Suprapubic skin (tissue), 4 donors: ENCODE data around the gene AGAP1.

Experiments
- EP300 ChIP-seq: sonication (generic); formaldehyde crosslinking; IDR thresholded peaks from one replicate; pipeline ENCODE4 v1.6.1; 2017; ENCODE audit warnings: antibody characterized with exemption
- POLR2A ChIP-seq, 2 donors: fragments of 450-650 bp; IDR thresholded peaks; one replicate each; pipeline ENCODE4 v1.6.1; 2017; ENCODE audit warnings: antibody characterized with exemption in 2 of 2, mild to moderate bottlenecking in 2 of 2, moderate library complexity in 2 of 2
- POLR2AphosphoS5 ChIP-seq, 3 donors: sonication (generic); formaldehyde crosslinking; IDR thresholded peaks; one replicate each; pipeline ENCODE4 v1.6.1; 2017; ENCODE audit warnings: antibody characterized with exemption in 3 of 3
- TF ChIP-seq, protein P1 (sequence below), 2 donors: fragments of 200-600 bp in 1 of 2; fragments of 450-650 bp in 1 of 2; sonication (generic) in 1 of 2; IDR thresholded peaks; one replicate each; pipeline ENCODE4 v1.5.1; 2016 to 2019; ENCODE audit warnings: antibody characterized with exemption in 2 of 2, mild to moderate bottlenecking in 1 of 2, moderate library complexity in 1 of 2

DNA sequence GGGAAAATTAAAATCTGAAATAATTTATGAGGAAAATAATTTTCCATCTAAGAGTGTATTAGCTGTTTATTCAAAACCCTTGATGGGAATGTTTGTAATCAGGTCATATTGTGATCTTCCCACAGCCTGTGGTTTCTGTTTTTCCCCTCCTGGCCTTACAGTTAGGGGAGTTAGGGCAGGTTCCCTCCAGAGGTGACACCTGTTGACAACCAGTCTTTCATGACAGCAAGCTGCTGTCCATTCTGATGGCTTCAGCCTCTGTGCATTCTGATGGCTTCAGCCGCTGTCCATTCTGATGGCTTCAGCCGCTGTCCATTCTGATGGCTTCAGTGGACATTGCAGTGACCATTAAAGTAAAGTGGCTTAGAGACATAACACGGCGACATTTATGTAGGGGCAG is 346.1 kb downstream of the AGAP1 start:
- TF ChIP-seq, protein P1, sequence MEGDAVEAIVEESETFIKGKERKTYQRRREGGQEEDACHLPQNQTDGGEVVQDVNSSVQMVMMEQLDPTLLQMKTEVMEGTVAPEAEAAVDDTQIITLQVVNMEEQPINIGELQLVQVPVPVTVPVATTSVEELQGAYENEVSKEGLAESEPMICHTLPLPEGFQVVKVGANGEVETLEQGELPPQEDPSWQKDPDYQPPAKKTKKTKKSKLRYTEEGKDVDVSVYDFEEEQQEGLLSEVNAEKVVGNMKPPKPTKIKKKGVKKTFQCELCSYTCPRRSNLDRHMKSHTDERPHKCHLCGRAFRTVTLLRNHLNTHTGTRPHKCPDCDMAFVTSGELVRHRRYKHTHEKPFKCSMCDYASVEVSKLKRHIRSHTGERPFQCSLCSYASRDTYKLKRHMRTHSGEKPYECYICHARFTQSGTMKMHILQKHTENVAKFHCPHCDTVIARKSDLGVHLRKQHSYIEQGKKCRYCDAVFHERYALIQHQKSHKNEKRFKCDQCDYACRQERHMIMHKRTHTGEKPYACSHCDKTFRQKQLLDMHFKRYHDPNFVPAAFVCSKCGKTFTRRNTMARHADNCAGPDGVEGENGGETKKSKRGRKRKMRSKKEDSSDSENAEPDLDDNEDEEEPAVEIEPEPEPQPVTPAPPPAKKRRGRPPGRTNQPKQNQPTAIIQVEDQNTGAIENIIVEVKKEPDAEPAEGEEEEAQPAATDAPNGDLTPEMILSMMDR (IDR thresholded peaks at IDR 0.05) = no peak
- TF ChIP-seq POLR2AphosphoS5 (IDR thresholded peaks at IDR 0.05) = no peak
- TF ChIP-seq POLR2A (IDR thresholded peaks at IDR 0.05) = no peak
- TF ChIP-seq EP300 = no peak
